Astrocyte (in vitro differentiated cells and primary cell): ENCODE measurements around the gene C1GALT1.
"Not testable (repeated sequence)": the region's sequence is repeated elsewhere in the genome, so short reads cannot be mapped to it uniquely, and the experiment has no call there.

Experiments used
- CTCF ChIP-seq: IDR thresholded peaks from 2 replicates; pipeline ENCODE4 v1.5.1; 2011; ENCODE audit warnings: low read depth, mild to moderate bottlenecking, inconsistent platforms, low read length, moderate library complexity; ENCODE audit not compliant: insufficient read depth
- EZH2 ChIP-seq: IDR thresholded peaks from 2 replicates; pipeline ENCODE4 v1.6.1; 2012; ENCODE audit warnings: mild to moderate bottlenecking, low read length, inconsistent platforms; ENCODE audit not compliant: insufficient read depth

GRCh38 chr7:7145151-7145550 lies 37.2 kb upstream of the C1GALT1 start:
- not testable (repeated sequence) for TF ChIP-seq CTCF, EZH2
